ENCODE data around the gene POU3F1. TPM values are rescaled to one million over a fixed set of nuclear protein-coding genes. Genes with fewer than 3 reads are reported as not detected.

POU3F1 gene
- total RNA-seq, 1 experiment from 2014 or later = 5.8 TPM

GRCh38 chr1:38083541-38083940 is 36.9 kb upstream of the POU3F1 start:
- no peak overlapping the region for H3K56ac ChIP-seq (ENCODE audit: insufficient read length, low read depth, low read length)
- Mint-ChIP-seq H3K27me3 (ENCODE audit: low read depth) (no peaks in the 10 kb centered on the region), H3K4me1 (peaks cover 32 to 39% of the 10 kb centered on the region in 2 experiments), H3K9me3 (no peaks in the 10 kb centered on the region), H3K27ac (peak overlapping the region in 1 of 3 experiments; percentile 9; a peak in 1 of 7 replicates), H3K36me3 (ENCODE audit: insufficient read depth in 1 of 3, low read depth in 3 of 3) (peaks cover 1 to 4% (median 3%) of the 10 kb centered on the region in 3 experiments; a peak in 3 of 7 replicates), H3K4me3 (no peak overlapping the region)
- no peak overlapping the region for H3K4ac ChIP-seq (ENCODE audit: low read depth, low read length)
- no peak overlapping the region for H3K9ac ChIP-seq (ENCODE audit: extremely low read depth, insufficient read length, low read length)
- H3K27ac ChIP-seq (ENCODE audit: insufficient read length, low read depth, low read length) = no peak overlapping the region
- DNase-seq = no peak
- H3K4me1 ChIP-seq (ENCODE audit: insufficient read depth, low read length) = peaks cover 6% of the 10 kb centered on the region; the same call in 1 of the 2 replicates
- H3K9me3 ChIP-seq (ENCODE audit: control insufficient read depth, low read depth, low read length) = no peaks in the 10 kb centered on the region
- H3K18ac ChIP-seq (ENCODE audit: insufficient read length, low read depth, low read length) = no peak overlapping the region
- no peak overlapping the region for H2AFZ ChIP-seq (ENCODE audit: low read length)
- no peak overlapping the region for H2AK5ac ChIP-seq (ENCODE audit: insufficient read length, low read length)
- no peak overlapping the region for H2BK5ac ChIP-seq (ENCODE audit: insufficient read length, low read length)
- no peaks in the 10 kb centered on the region for H4K20me1 ChIP-seq (ENCODE audit: control insufficient read depth, insufficient read depth, insufficient read length)
- no peak overlapping the region for H3T11ph ChIP-seq (ENCODE audit: low read length)
- H2BK12ac ChIP-seq (ENCODE audit: insufficient read length, low read depth, low read length) = no peak overlapping the region
- H3K79me2 ChIP-seq (ENCODE audit: insufficient read depth, low read length) = no peaks in the 10 kb centered on the region
- no peaks in the 10 kb centered on the region for H3K23me2 ChIP-seq (ENCODE audit: insufficient read length, low read depth, low read length, poor library complexity, severe bottlenecking)
- H2BK20ac ChIP-seq (ENCODE audit: low read depth, low read length, poor library complexity, severe bottlenecking) = no peak overlapping the region
- H3K23ac ChIP-seq (ENCODE audit: insufficient read length, low read depth, low read length) = no peak overlapping the region
- H2BK120ac ChIP-seq (ENCODE audit: low read depth, low read length, poor library complexity, severe bottlenecking) = no peak overlapping the region
- H2BK15ac ChIP-seq (ENCODE audit: low read depth, low read length) = no peak overlapping the region
- no peaks in the 10 kb centered on the region for H3K79me1 ChIP-seq (ENCODE audit: insufficient read depth, low read depth, low read length, poor library complexity, severe bottlenecking)
- H4K91ac ChIP-seq (ENCODE audit: insufficient read length, low read depth, low read length) = no peak overlapping the region
- no peak for TF ChIP-seq CTCF (conservative IDR thresholded peaks at IDR 0.05)
- no peak overlapping the region for H4K8ac ChIP-seq (replicated peaks; ENCODE audit: insufficient read length, low read depth, low read length)
- H3K4me2 ChIP-seq (ENCODE audit: insufficient read depth, insufficient read length, low read length) = no peak overlapping the region
- WGBS (ENCODE audit: extremely low coverage, insufficient read length, low lambda C conversion rate) = no CpG with 5 or more reads among the region's 7 CpGs
- no peak overlapping the region for H4K5ac ChIP-seq (ENCODE audit: insufficient read length, low read depth, low read length)
- no peaks in the 10 kb centered on the region for H3K27me3 ChIP-seq (ENCODE audit: insufficient read depth, low read length)
- H3K14ac ChIP-seq (ENCODE audit: insufficient read depth, low read length) = no peak overlapping the region; the same call in 1 of the 2 replicates

Measured in H9 (cell line).